NCI-H510A treated with DMSO at 0.1 percent for 48 hours (cell line): ENCODE measurements around the gene GRB2.

Experiments used
- DNase-seq: peaks from one replicate; lab custom pipeline; 2025; lab: John Stamatoyannopoulos, UW

The GRB2 gene

GRCh38 chr17:75412455-75413317, 7.2 kb upstream of the GRB2 start:
- peak; percentile 70 for DNase-seq

DNA sequence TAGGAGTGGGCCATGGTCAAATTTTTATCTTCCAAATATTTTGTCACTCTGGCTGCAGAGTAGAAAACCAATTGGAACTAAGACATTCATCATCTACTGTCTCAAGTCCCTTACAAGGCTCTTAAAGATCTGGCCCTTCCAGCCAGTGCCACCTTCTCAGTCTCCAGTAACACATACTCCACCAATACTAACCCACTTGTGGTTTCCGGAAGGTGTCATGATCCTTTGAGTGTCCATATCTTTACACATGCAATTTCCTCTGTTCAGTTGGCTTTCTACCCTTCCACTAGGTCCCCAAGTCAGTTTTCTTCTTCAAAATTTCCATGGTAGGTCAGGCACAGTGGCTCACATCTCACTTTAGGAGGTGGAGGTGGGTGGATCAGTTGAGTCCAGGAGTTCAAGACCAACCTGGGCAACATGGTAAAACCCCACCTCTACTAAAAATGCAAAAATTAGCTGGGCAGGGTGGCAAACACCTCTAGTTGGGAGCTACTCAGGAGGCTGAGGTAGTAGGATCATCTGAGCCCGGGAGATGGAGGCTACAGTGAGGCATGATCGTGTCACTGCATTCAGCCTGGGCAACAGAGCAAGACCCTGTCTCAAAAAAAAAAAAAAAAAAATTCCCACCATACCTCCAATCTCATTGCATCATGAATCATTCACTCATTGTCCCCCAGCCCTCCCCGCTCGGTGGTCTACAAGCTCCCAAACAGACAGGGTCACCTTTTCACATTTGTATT, 6.0 kb upstream of the GRB2 start:
- DNase-seq, result no peak

- DNase-seq, result no peak
Measured at GRCh38 chr17:75410141-75410540, 4.7 kb upstream of the GRB2 start.

DNA sequence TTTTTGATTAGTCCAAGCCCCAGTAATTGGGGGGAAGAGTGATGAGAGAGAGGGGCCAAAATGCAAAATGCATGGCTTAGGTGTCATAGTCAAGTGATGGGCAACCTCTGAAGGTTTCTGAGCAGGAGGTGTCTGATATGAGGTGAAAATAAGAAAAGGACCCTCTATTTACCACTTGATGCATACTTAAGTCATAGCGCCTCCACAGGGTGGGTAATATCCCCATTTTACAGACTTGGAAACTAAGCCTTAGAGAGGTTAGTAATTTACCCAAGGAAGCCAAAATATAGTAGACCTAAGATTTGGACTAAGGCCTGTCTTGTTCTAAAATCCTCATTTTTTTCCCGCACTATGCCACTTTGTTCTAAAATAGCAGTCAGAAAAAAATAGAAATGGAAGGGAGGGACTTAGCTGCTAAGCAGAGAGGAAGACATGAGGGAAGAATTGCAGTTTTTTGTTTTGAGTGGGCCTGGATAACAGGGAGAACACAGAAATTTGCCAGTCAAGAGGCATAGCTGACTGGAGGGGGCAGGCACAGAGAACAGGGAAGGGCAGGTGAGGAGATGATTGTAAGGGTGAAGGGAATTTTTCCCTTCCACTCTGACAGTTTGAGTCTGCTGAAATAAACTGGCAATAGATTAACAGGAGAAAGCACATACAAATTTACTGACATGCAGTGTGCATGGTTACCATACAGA, 2.3 kb upstream of the GRB2 start:
- no peak for DNase-seq

- DNase-seq, result peak; percentile 41
Measured at GRCh38 chr17:75406222-75406615, 741 bp upstream of the GRB2 start.

GRCh38 chr17:75404731-75405364, 630 bp downstream of the GRB2 start:
- peak; percentile 45 for DNase-seq

- peak; percentile 60 for DNase-seq
Measured at GRCh38 chr17:75404223-75404730, 1.2 kb downstream of the GRB2 start.

- DNase-seq, result no peak
Measured at GRCh38 chr17:75403131-75403530, 2.3 kb downstream of the GRB2 start.

- DNase-seq, result no peak
Measured at GRCh38 chr17:75402026-75402425, 3.5 kb downstream of the GRB2 start.

DNA sequence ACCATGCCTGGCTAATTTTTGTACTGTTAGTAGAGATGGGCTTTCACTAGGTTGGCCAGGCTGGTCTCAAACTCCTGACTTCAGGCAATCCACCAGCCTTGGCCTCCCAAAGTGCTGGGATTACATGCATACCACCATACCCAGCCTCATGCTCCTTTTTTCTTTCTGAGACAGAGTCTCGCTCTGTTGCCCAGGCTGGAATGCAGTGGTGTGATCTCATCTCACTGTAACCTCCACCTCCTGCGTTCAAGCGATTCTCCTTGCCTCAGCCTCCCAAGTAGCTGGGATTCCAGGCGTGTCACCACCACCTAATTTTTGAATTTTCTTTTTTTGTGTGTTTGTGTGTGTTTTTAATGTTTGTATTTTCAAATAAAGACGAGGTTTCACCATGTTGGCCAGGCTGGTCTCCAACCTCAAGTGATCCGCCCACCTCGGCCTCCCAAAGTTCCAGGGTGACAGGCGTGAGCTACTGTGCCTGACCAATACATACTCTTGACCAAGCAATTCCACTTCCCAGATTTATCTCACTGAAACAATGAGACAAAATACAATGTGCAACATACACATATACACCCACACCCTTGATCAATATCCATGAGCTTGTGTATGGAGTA, 5.0 kb downstream of the GRB2 start:
- no peak for DNase-seq

DNA sequence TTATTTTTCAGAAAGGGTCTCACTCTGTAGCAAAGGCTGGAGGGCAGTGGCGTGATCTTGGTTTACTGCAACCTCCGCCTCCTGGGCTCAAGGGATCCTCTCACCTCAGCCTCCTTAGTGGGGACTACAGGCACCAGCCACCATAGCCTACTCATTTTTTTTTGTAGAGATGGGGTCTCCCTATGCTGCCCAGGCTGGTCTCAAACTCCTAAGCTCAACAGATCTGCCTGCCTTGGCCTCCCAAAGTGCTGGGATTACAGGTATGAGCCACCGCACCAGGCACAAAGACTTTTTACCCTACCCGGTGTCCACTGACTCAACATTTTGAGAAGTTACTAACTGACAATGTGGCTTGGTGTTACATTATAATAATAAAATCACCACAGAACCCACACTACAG, 7.2 kb downstream of the GRB2 start:
- no peak for DNase-seq

GRCh38 chr17:75397217-75397616, 8.3 kb downstream of the GRB2 start:
- no peak for DNase-seq

GRCh38 chr17:75396796-75397195, 8.7 kb downstream of the GRB2 start:
- no peak for DNase-seq

GRCh38 chr17:75396025-75396424, 9.5 kb downstream of the GRB2 start:
- DNase-seq, result no peak

DNA sequence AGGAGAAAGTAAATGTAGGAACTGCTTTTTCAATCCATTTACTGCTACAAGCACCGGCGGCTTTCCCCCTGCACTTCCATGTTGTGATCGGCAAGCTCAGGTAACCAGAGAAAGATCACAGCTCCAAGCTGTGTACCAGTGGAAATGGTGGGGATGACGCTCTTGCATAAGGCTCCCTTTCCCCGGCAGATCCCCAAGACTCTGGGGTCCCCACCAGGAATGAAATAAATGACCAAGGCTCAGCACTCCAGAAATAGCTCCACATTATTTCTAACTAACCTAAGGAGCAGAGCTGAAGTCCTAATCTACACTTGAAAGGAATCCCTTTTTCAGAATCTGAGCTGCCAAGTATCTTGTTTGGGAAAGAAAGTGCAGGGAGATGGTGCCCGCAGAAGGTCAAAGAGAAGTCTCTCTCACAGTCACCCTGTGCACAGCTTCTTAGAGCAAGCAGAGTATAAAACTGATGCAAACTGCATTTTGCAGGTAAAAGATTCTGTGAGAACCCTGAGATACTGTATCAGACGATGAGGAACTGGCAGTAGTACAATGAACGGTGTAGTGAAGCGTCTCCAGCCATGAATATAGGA, 11.1 kb downstream of the GRB2 start:
- peak; percentile 66 for DNase-seq

DNA sequence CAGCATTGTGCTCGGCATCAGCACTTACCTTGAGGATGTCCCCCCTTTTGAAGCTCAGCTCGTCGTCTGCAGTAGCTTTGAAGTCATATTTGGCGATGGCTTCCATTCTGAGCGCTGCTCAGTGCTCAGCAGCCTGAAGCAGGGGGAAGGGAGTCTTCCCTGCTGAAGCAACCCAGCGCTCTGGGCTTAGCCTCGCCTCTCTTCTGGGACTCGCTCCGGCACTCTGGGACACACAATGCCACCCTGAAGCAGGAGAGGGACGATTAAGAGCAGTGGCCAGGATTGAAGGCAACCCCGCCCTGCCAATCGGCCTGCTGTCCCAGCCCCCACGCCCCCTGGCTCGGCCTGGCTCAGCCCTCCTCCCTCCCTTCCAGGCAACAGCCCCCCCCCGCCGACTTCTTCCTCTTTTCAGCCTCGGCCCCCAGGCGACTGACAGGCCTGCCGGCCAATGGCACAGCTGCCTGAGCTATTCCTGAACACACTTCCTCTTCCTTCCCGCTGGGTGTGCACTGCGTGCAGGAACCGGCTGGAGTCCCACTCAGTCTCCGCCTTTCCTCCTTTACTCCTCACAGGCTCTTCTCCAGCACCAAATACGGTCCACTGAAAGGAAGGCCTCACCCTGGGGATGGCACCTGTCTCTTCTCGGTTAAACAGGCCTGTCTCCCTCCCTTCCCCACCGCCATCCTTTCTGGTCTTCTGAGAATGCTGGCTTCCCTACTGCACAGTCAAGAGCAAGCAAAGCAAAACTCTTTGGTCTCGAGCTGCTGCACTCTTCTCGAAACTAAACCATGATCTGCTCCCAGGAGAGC, 11.8 kb downstream of the GRB2 start:
- DNase-seq, result peak; percentile 97

DNA sequence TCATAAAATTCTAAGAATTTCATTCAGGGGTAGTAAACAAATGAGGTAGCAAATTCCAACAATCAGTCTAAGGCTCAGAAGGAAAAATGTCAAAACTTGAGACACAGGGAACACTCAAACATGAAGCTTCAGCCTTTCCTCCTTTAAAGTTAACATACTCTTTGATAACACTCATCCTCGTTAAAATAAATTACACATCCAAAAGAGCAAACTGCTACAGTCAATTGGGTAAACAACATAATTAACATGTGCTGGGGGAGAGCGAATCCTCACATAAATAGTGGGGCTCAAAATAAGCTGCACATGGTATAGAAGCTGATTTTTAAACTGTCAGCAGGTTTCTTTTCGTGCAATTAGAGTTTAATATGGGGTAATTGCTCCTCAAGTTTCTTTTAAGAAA, 12.9 kb downstream of the GRB2 start:
- DNase-seq, result no peak

- DNase-seq, result no peak
Measured at GRCh38 chr17:75390982-75391381, 14.5 kb downstream of the GRB2 start.

- DNase-seq, result no peak
Measured at GRCh38 chr17:75388476-75389030, 16.9 kb downstream of the GRB2 start.

GRCh38 chr17:75387771-75388170, 17.7 kb downstream of the GRB2 start:
- no peak for DNase-seq
